IMR-90 (cell line): Measurements from ENCODE around the gene RPS5. TPM values are rescaled to one million over a fixed set of nuclear protein-coding genes. Genes with fewer than 3 reads are reported as not detected.

Experiments used
- ATAC-seq: fragments of 200-7000 bp; cut with Tn5 transposase; 2 replicates; pipeline ENCODE4 v1.9.1; 2020; ENCODE audit warnings: low read depth, mild to moderate bottlenecking, moderate library complexity
- BruUV-seq: library from RNA; stranded (reverse); fragments of 400-500 nt; replicated peaks from 2 replicates; lab custom pipeline; 2021; lab: Mats Ljungman, UMichigan
- CTCF ChIA-PET: fragments of 300-600 bp; formaldehyde crosslinking; extraction: SDS; loops from one replicate; lab custom pipeline; 2021; ENCODE audit warnings: antibody characterized with exemption; lab: Yijun Ruan, JAX
- POLR2A ChIA-PET: fragments of 300-600 bp; sonication (Branson Sonifier 250); formaldehyde crosslinking; loops from one replicate; lab custom pipeline; 2022; ENCODE audit warnings: antibody characterized with exemption; ENCODE audit not compliant: unreplicated experiment; lab: Charles Lee
- DNase-seq: peaks from one replicate; pipeline ENCODE4 v3.0.0; 2013
- H2AFZ ChIP-seq: replicated peaks from 2 replicates; pipeline ENCODE3; 2013; ENCODE audit warnings: low read length, mild to moderate bottlenecking; ENCODE audit not compliant: poor library complexity
- H2AK5ac ChIP-seq: 2 replicates; pipeline ENCODE4 v1.6.1; 2013; ENCODE audit warnings: low read depth, low read length, inconsistent platforms
- H2AK9ac ChIP-seq: replicated peaks from 2 replicates; pipeline ENCODE3; 2013; ENCODE audit warnings: mild to moderate bottlenecking, low read depth, low read length, moderate library complexity; ENCODE audit not compliant: poor library complexity
- H2BK120ac ChIP-seq: 2 replicates; pipeline ENCODE4 v1.6.1; 2013; ENCODE audit warnings: low read depth, low read length, inconsistent platforms
- H2BK15ac ChIP-seq: 3 replicates; pipeline ENCODE4 v1.6.1; 2013; ENCODE audit warnings: low read depth, low read length, inconsistent platforms
- H2BK20ac ChIP-seq: 2 replicates; pipeline ENCODE4 v1.6.1; 2013; ENCODE audit warnings: low read depth, mild to moderate bottlenecking, inconsistent platforms, low read length, moderate library complexity
- H2BK5ac ChIP-seq: 2 replicates; pipeline ENCODE4 v1.6.1; 2013; ENCODE audit warnings: mild to moderate bottlenecking, low read depth, low read length, inconsistent platforms; ENCODE audit not compliant: poor library complexity, severe bottlenecking
- H3K14ac ChIP-seq: replicated peaks from 2 replicates; pipeline ENCODE4 v1.6.1; 2013; ENCODE audit warnings: low read depth, low read length, inconsistent platforms
- H3K18ac ChIP-seq: 2 replicates; pipeline ENCODE4 v1.6.1; 2013; ENCODE audit warnings: low read depth, low read length, control low read depth
- H3K23ac ChIP-seq: 2 replicates; pipeline ENCODE4 v1.6.1; 2013; ENCODE audit warnings: low read depth, low read length, inconsistent platforms
- H3K27ac ChIP-seq: 2 replicates; pipeline ENCODE4 v1.5.1; 2013; ENCODE audit warnings: mild to moderate bottlenecking, control low read depth, low read length; ENCODE audit not compliant: insufficient read depth
- H3K27me3 ChIP-seq: 2 replicates; pipeline ENCODE4 v1.6.1; 2013; ENCODE audit warnings: low read length; ENCODE audit not compliant: control insufficient read depth, insufficient read depth
- H3K36me3 ChIP-seq: 2 replicates; pipeline ENCODE4 v1.6.1; 2013; ENCODE audit warnings: low read length, mixed read lengths; ENCODE audit not compliant: control insufficient read depth, insufficient read depth
- H3K4ac ChIP-seq: 2 replicates; pipeline ENCODE4 v1.6.1; 2013; ENCODE audit warnings: low read depth, low read length, inconsistent platforms
- H3K4me1 ChIP-seq: 2 replicates; pipeline ENCODE4 v1.6.1; 2013; ENCODE audit warnings: low read length, mixed read lengths; ENCODE audit not compliant: control insufficient read depth, insufficient read depth
- H3K4me2 ChIP-seq: 2 replicates; pipeline ENCODE4 v1.6.1; 2013; ENCODE audit warnings: low read depth, mild to moderate bottlenecking, control low read depth, low read length, moderate library complexity
- H3K4me3 ChIP-seq: 2 replicates; pipeline ENCODE4 v1.5.1; 2013; ENCODE audit warnings: low read depth, mild to moderate bottlenecking, control low read depth, low read length, moderate library complexity; ENCODE audit not compliant: insufficient read depth
- H3K56ac ChIP-seq: 2 replicates; pipeline ENCODE4 v1.6.1; 2013; ENCODE audit warnings: low read length, inconsistent platforms; ENCODE audit not compliant: insufficient read depth; ENCODE audit errors: extremely low read depth
- H3K79me1 ChIP-seq, 2 experiments: 2 replicates each; pipeline ENCODE4 v1.6.1; 2013; ENCODE audit warnings: low read length in 2 of 2, inconsistent platforms in 1 of 2, low read depth in 1 of 2
- H3K9ac ChIP-seq: 2 replicates; pipeline ENCODE4 v1.6.1; 2013; ENCODE audit warnings: low read depth, low read length, control low read depth
- H3K9me1 ChIP-seq: 2 replicates; pipeline ENCODE4 v1.6.1; 2013; ENCODE audit warnings: low read length, inconsistent platforms; ENCODE audit not compliant: insufficient read depth
- H3K9me3 ChIP-seq: 2 replicates; pipeline ENCODE4 v1.6.1; 2013; ENCODE audit warnings: low read length; ENCODE audit not compliant: control insufficient read depth, insufficient read depth
- H4K20me1 ChIP-seq: 2 replicates; pipeline ENCODE4 v1.6.1; 2013; ENCODE audit warnings: low read length, inconsistent platforms; ENCODE audit not compliant: insufficient read depth
- H4K5ac ChIP-seq: 2 replicates; pipeline ENCODE4 v1.6.1; 2013; ENCODE audit warnings: mild to moderate bottlenecking, low read depth, low read length, control low read depth
- H4K8ac ChIP-seq, 2 experiments: 2 replicates each; pipeline ENCODE4 v1.6.1; 2013; ENCODE audit warnings: low read depth in 2 of 2, low read length in 2 of 2, control low read depth in 1 of 2, inconsistent platforms in 1 of 2
- H4K91ac ChIP-seq: 2 replicates; pipeline ENCODE4 v1.6.1; 2013; ENCODE audit warnings: low read depth, low read length, inconsistent platforms; ENCODE audit not compliant: insufficient read depth
- CEBPB ChIP-seq: IDR thresholded peaks from 2 replicates; pipeline ENCODE4 v1.6.1; 2012; ENCODE audit warnings: low read depth, low read length, improper control_type of control experiment
- CHD1 ChIP-seq: IDR thresholded peaks from 2 replicates; pipeline ENCODE4 v1.6.1; 2012; ENCODE audit warnings: low read depth, low read length, improper control_type of control experiment
- CTCF ChIP-seq: conservative IDR thresholded peaks from 2 replicates; pipeline ENCODE4 v1.5.1; 2012; ENCODE audit warnings: mild to moderate bottlenecking, low read depth, low read length, improper control_type of control experiment
- MAZ ChIP-seq: IDR thresholded peaks from 2 replicates; pipeline ENCODE4 v1.6.1; 2012; ENCODE audit warnings: low read depth, mild to moderate bottlenecking, low read length, improper control_type of control experiment, moderate library complexity, borderline replicate concordance
- MXI1 ChIP-seq: IDR thresholded peaks from 2 replicates; pipeline ENCODE4 v1.6.1; 2012; ENCODE audit warnings: low read depth, mild to moderate bottlenecking, low read length, moderate library complexity, borderline replicate concordance
- NFE2L2 ChIP-seq: fragments of 150-350 bp; IDR thresholded peaks from 2 replicates; pipeline ENCODE4 v1.6.1; 2016; ENCODE audit warnings: low read depth, mild to moderate bottlenecking, low read length
- RAD21 ChIP-seq: IDR thresholded peaks from 2 replicates; pipeline ENCODE4 v1.6.1; 2012; ENCODE audit warnings: low read length, improper control_type of control experiment
- RCOR1 ChIP-seq: IDR thresholded peaks from 2 replicates; pipeline ENCODE4 v1.6.1; 2012; ENCODE audit warnings: mild to moderate bottlenecking, low read length, improper control_type of control experiment; ENCODE audit not compliant: insufficient replicate concordance
- RFX5 ChIP-seq: IDR thresholded peaks from 2 replicates; pipeline ENCODE4 v1.8.0; 2012; ENCODE audit warnings: low read depth, mild to moderate bottlenecking, low read length, moderate library complexity
- SMC3 ChIP-seq: fragments of 150-350 bp; IDR thresholded peaks from 2 replicates; pipeline ENCODE4 v1.6.1; 2016; ENCODE audit warnings: low read depth, mild to moderate bottlenecking, antibody characterized with exemption, low read length, moderate library complexity
- WGBS, 2 experiments: methylation state at CpG; one replicate each; pipeline versions ENCODE4 v1.1.5 to v1.1.7; 2013; ENCODE audit warnings: missing lambda C conversion rate in 2 of 2; ENCODE audit not compliant: insufficient read length in 1 of 2; ENCODE audit errors: extremely low coverage in 2 of 2; 5-methylcytosine and 5-hydroxymethylcytosine counted together
- dilution Hi-C: fragments of 300-500 bp; cut with HindIII; formaldehyde crosslinking; loops from one replicate; pipeline ENCODE4 v1.14.3; 2018; ENCODE audit warnings: low sequenced_read_pairs; ENCODE audit not compliant: unreplicated experiment
- in situ Hi-C: fragments of 300-500 bp; cut with MboI; formaldehyde crosslinking; loops from 3 replicates; pipeline ENCODE4 v1.14.3; 2019; ENCODE audit warnings: low sequenced_read_pairs, inconsistent platforms, mixed read lengths
- intact Hi-C: fragments of 100-400 bp; cut with micrococcal nuclease; formaldehyde crosslinking; loops from 2 replicates; pipeline ENCODE4 v1.10.0; 2022
- polyA plus RNA-seq, 3 experiments: library from polyadenylated mRNA; depleted of rRNA; stranded (reverse); fragments of >200 nt; gene quantifications; 2 replicates each; pipeline ENCODE4 v1.2.3, GENCODE V29; 2012; ENCODE audit warnings: low replicate concordance in 1 of 3
- total RNA-seq: library from RNA; depleted of rRNA; stranded (reverse); fragments of >200 nt; gene quantifications from 2 replicates; pipeline ENCODE4 v1.2.3, GENCODE V29; 2012

Gene RPS5
- total and polyA plus RNA-seq, 2 of the 4 experiments (the other 2 are of a cell fraction): 3,265 to 5,858 TPM

DNA sequence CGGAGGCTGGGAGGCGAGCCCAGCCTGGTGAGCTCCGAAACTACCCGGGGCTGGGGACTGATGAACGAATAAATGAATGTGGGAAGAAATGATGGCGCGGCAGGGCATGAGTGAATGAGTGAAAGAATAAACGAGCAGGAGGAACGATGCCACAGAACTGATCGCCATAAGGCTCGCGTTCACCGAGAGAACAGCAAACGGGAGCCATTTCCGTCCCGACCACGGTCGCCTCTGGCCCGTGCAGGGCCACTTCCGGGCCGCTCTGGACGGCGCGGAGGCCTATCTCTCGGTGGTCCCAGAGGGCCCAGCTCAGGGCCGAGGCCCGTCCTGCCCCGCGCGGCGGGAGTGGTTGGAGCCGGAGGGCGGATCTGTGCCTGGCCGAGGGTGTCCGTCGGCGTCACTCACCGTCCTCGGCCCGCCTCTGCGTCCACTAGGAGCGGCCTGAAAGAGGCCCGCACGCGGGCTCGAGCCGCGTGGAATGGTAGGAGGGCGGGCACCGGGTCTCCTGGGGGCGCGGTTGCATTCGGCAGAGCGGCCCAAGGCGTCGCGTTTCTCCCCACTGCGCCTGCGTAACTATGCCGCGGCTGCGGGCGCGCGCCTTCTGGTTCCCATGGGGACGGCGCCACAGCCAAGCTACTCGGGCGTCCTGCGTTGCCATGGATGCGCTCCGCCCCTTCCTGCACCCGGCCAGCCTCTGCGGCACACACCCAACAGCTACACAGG is 24.6 kb upstream of the RPS5 start, which contains the start of gene ZNF497 (continued):
- TF ChIP-seq MXI1 (peak; percentile 96), SMC3 (0 out of 2 replicates have a peak, but pooled peaks have one; percentile 0)

DNA sequence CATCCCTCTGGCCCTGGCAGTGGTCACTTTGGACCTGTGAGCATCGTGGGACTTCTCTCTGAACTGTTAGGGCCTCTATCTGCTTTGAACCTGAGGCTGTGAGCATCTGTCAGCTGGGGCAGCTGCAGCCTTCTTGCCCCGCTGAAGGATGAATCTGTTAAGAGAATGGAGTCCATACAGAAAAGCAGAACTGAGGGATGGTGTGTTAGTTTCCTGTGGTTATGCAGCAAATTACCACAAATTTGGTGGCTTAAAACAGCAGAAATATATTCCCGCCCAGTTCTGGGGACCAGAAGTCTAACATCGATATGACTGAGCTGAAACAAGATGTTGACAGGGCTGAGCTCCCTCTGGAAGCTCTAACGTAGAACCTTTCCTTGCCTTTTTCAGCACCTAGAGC is 22.9 kb upstream of the RPS5 start:
- WGBS, 2 experiments: 100% methylated on average over 2 of the region's 5 CpGs; no CpG with 5 or more reads in 1 of the 2 experiments
- intact Hi-C loops: no loop called here
- Histone ChIP-seq H2AFZ (peak overlapping the region; percentile 23), H2AK9ac (no peak overlapping the region), H3K14ac (no peak overlapping the region), H3K9me1 (peaks cover 3% of the 10 kb centered on the region; the same call in 1 of the 2 replicates), H3K79me1 (peaks cover 0 to 3% of the 10 kb centered on the region in 2 experiments; a peak in 2 of 4 replicates), H4K20me1 (no peaks in the 10 kb centered on the region), H3K9me3 (peaks cover 3% of the 10 kb centered on the region; the same call in 1 of the 2 replicates), H2BK120ac (no peak overlapping the region), H4K91ac (no peak overlapping the region), H2BK15ac (no peak overlapping the region), H3K18ac (no peak overlapping the region), H4K8ac (no peak overlapping the region), H3K4me2 (no peak overlapping the region), H3K23ac (no peak overlapping the region), H4K5ac (no peak overlapping the region), H3K4me1 (peaks cover 3% of the 10 kb centered on the region), H2BK5ac (no peak overlapping the region), H3K27ac (no peak overlapping the region), H2AK5ac (0 out of 2 replicates have a peak overlapping the region, but pooled peaks have one; percentile 4), H3K56ac (no peak overlapping the region), H2BK20ac (no peak overlapping the region), H3K9ac (no peak overlapping the region), H3K36me3 (no peaks in the 10 kb centered on the region), H3K27me3 (no peaks in the 10 kb centered on the region), H3K4me3 (no peak overlapping the region), H3K4ac (no peak overlapping the region)
- ChIA-PET POLR2A (no interaction called here), CTCF (interaction anchor here (0.6 to 1.4 kb wide), 2 partner anchors 9 to 27 kb away, joined by 3 read pairs; no protein-coding TSS in a partner anchor)
- no peak for TF ChIP-seq CHD1
- no peak for TF ChIP-seq NFE2L2
- no peak for TF ChIP-seq RCOR1
- no peak for TF ChIP-seq CEBPB
- no peak for TF ChIP-seq RFX5
- no peak for TF ChIP-seq SMC3
- TF ChIP-seq CTCF: no peak
- TF ChIP-seq RAD21: no peak
- no peak for TF ChIP-seq MAZ
- in situ Hi-C loops: no loop called here
- ATAC-seq: no peak
- DNase-seq: no peak
- dilution Hi-C loops: no loop called here
- BruUV-seq: no TSS peak
